NCI-H446 (cell line): Measurements from ENCODE around the gene CACNA2D3.

Experiments used
- DNase-seq, 2 experiments: peaks; one replicate each; lab custom pipeline; 2025; lab: John Stamatoyannopoulos, UW

The CACNA2D3 gene

GRCh38 chr3:54217828-54218227, 95.5 kb downstream of the CACNA2D3 start:
- no peak for DNase-seq

DNA sequence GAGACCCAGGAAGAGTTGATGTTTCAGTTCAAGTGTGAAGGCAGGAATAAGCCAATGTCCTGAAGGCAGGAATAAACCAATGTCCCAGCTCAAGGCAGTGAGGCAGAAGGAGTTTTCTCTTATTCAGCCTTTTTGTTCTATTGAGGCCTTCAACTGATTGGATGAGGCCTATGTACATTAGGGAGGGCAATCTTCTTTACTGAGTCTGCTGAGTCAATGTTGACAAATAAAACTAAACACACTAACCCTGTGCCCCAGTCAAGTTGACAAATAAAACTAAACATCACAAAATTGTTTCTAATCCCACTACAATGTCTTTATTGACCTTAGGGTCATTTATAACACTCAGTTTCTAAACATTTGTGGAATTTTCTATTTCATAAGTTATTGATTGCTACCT, 100.0 kb downstream of the CACNA2D3 start:
- no peak for DNase-seq

DNA sequence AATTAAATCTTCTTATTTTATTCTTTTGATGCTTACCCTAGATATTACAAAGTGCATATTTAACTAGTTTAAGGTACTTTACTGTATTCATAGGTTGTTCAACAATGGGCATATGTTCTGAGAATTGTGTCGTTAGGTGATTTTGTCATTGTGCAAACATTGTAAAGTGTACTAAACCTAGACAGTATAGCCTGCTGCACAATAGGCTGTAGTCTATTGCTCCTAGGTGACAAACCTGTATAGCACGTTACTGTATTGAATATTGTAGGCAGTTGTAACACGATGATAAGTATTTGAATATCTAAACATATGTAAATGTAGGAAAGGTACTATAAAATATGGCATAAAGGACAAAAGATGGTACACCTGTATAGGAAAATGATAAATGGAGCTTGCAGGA, 100.7 kb downstream of the CACNA2D3 start:
- DNase-seq = no peak

- no peak for DNase-seq
Measured at GRCh38 chr3:54225841-54226528, 103.6 kb downstream of the CACNA2D3 start.

DNA sequence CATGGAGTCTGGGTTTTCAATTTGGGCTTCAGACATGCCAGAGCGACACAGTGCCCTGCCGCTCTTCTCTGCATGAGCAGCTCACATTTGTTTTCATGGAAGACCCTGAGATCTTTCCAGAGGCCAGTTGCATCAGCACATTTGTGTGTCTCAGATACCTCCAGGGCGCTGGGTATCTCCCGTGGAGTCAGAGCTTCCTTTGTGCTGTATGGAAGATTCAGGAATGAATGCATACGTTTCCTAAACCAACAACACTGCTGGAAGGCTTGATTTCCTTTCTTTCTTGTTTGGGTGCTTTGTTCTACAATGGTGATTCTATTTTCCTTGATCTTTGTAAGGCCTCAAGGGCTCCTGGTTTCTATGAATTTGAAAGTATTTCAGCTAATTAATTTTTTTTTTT, 106.5 kb downstream of the CACNA2D3 start:
- DNase-seq = no peak

GRCh38 chr3:54232618-54233017, 110.3 kb downstream of the CACNA2D3 start:
- DNase-seq = no peak

GRCh38 chr3:54235998-54236397, 113.6 kb downstream of the CACNA2D3 start:
- no peak for DNase-seq

DNA sequence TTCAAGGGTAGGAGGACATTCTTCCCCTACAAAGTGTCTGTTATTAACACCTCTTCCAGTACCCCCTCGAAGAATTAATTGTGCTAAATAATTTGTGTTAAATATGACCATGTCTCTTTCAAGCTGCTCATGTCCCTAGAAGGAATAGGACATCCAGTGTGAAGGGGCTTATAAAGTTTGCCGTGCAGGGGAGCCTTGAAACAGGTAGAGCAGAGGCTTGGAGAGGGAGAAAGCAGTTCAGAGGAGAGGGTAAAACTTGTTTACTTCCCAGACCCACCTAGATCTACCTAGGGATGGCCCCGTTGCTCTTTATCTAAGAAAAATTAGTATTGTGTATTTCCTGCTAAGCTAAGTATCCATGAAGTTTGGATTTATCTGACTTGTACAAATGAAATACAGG, 114.8 kb downstream of the CACNA2D3 start:
- DNase-seq = no peak

- DNase-seq = no peak
Measured at GRCh38 chr3:54237788-54238502, 115.6 kb downstream of the CACNA2D3 start.

DNA sequence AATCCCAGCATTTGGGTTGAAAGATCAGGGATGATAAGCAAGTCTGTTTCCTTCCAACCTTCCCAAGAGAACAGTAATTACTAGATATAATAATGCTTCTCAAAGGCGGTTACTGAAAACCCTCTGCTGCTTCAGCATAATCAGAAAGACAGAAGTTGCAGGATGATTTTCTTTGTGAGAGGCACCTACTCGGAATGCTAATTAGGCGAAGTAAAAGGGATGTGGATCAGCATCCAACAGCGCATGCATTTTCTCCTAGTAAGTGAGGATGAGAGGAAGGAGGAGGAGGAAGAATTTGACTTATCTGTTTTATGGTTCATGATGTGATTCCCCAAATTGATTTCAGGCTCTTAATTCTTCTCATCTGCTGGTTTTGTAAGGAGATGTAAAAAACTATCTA, 118.0 kb downstream of the CACNA2D3 start:
- DNase-seq = no peak

- no peak for DNase-seq
Measured at GRCh38 chr3:54243056-54243931, 120.9 kb downstream of the CACNA2D3 start.

GRCh38 chr3:54243960-54244682, 121.8 kb downstream of the CACNA2D3 start:
- DNase-seq = no peak

DNA sequence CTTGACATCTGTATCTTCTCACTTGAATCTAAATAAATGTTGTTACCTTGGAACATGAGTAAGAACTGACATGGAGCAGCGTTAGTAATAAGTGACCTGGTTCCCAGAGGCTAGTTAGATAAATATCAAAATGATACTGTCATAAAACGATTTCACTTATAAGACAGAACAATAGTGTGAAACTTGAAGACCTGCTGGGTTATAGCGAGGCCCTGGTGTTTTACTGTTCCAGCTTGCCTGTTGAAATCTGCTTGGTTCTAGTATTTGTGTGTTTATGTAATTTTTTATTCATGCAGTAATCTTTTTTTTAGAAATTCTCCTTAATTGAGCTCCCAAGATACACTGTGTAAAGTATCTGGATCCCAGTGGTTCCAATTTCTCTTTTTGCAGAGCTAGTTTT, 129.4 kb downstream of the CACNA2D3 start:
- DNase-seq = no peak

- DNase-seq = no peak
Measured at GRCh38 chr3:54257125-54257720, 134.9 kb downstream of the CACNA2D3 start.

DNA sequence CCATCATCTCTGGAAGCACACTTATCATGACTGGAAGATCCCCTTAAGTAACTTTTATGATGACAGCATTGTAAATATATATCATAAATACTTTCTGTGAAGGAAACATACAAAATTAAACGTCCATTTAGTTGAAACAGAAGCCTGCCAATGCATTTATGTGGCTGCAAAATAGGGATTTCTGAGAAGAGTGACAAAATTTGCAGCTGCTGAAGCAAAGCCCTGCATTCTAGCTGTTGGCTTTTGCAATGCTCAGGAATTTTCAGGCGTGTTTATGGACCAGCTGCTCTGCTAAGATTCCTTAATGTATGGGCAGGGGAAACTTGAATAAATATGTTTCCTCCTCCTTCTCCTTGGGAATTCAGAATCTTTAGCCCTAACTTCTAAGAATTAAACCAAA, 137.3 kb downstream of the CACNA2D3 start:
- DNase-seq = no peak

DNA sequence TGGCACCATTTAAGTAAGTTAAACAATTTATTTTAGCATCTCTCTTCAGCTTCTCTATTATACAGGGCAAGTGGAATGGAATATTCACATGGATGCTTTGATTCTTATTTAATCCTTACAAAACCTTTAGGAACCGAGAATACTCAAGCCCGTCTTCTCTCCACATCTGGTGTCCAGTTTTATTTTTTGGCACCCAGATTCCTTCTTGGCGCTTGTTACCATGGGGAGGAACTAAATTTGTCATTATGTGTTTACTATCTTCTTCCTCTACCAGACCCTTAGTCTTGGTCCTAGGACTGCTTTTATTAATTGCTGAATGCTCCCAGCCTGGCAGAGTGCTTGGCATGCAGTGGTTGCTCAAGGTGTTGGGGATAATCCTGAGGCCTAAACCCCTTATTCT, 138.8 kb downstream of the CACNA2D3 start:
- DNase-seq = no peak

DNA sequence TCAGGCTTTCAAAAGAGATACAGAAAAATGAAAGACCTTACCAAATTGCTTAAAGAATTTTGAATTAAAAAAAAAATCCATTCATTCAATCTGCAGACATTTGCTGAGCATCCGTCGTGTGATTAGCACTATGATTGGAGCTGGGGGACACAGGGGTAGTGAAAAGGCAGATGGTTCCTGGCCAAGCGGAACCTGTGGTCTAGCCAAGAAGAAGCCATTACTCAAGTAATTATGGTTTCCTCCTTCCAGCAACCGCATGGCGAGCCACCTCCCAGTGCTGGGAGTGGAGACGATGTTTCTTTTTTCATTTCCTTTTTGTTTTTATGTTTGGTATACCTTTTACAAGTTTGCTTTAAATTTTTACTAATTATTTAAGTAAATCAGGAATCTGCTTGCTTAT, 140.2 kb downstream of the CACNA2D3 start:
- DNase-seq = no peak

- no peak for DNase-seq
Measured at GRCh38 chr3:54262946-54263345, 140.6 kb downstream of the CACNA2D3 start.

- no peak for DNase-seq
Measured at GRCh38 chr3:54264050-54264449, 141.7 kb downstream of the CACNA2D3 start.

DNA sequence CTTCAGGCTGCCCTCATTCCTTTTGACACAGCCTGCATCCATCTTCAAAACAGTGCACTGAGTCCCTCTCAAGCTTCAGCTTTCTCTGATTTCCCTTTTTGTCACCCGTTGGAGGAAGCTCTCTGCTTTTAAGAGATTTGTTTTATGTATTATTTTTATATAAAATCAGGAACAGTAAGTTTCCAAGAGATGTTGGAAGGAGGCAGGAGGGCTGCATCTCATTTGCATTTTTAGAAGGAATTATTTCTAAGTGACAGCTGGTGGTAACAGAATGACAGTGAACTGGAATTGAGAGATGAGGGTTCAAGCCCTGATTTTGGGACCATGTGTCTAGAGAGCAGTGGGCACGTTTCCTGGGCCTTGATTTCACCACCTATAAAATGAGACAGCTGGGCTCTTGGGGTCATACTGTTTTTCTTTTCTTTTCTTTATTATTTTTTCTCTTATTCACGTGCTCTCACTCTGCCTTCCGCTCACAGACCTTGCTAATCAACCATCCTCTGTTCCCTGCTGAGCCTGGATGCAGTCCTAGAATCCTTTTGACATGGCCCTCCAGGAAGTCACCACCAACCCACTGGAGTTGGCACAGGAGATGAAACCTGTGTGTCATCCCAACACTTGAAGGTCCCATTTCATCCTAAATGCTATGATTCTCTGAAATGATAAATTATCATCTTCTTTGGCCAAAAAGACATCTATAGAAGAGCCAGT, 148.6 kb downstream of the CACNA2D3 start:
- peak; percentile 34 to 69 for DNase-seq

DNA sequence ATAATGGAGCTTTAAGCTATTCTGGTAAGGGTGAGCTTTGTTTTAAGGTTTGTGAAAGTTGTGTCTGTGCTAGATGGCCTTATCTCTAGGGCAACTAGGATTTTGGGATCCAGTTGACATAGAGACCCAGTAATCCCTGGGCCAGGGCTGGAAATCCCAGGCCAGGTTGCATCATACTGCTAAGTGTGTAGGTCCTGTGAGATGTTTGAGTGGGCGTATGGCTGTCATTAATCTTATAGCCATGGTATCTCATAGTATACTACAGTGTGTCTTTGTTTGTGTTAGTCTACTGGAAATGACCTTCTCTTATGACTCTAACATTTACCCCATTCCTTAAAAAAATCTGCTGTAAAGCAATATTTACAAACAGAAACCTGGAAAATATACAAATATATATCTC, 151.4 kb downstream of the CACNA2D3 start:
- DNase-seq = no peak
